Measurements from ENCODE around the gene GNAS-AS1. TPM values are rescaled to one million over a fixed set of nuclear protein-coding genes. Genes with fewer than 3 reads are reported as not detected.

The GNAS-AS1 gene
- total and polyA plus RNA-seq, 2 of the 8 experiments (the other 6 are each of a cell fraction or from before 2014, with no cell fraction given), result 4.7 to 13.7 TPM

- TF ChIP-seq CHD7 (IDR thresholded peaks at IDR 0.05; ENCODE audit: insufficient replicate concordance, low read length) (no peak), CREB1 (IDR thresholded peaks at IDR 0.05) (no peak), BCL11A (IDR thresholded peaks at IDR 0.05; ENCODE audit: low read depth in 2 of 2, low read length in 2 of 2) (no peak), RAD21 (IDR thresholded peaks at IDR 0.05 in 1 of 2, conservative IDR thresholded peaks at IDR 0.05 in 1 of 2; ENCODE audit: low read depth in 2 of 2, low read length in 2 of 2) (no peak), MAFK (IDR thresholded peaks at IDR 0.05; ENCODE audit: low read depth, low read length) (no peak), SAP30 (IDR thresholded peaks at IDR 0.05; ENCODE audit: insufficient read depth, insufficient replicate concordance, low read length) (no peak), KDM4A (IDR thresholded peaks at IDR 0.05; ENCODE audit: low read depth, low read length, severe bottlenecking) (no peak), EGR1 (IDR thresholded peaks at IDR 0.05; ENCODE audit: borderline replicate concordance, low read depth, low read length) (no peak), SIN3A (conservative IDR thresholded peaks at IDR 0.05 in 1 of 2, IDR thresholded peaks at IDR 0.05 in 1 of 2; ENCODE audit: low read depth in 1 of 2, low read length in 2 of 2) (no peak), YY1 (IDR thresholded peaks at IDR 0.05; ENCODE audit: low read depth, low read length) (no peak)
These were observed 56.1 kb downstream of the GNAS-AS1 start (continued) for GRCh38 chr20:58794510-58795180.
